ENCODE data around the gene GINS3. TPM values are rescaled to one million over a fixed set of nuclear protein-coding genes. Genes with fewer than 3 reads are reported as not detected.

GINS3 gene
- total RNA-seq, 1 experiment from 2014 or later = 16.4 TPM

DNA sequence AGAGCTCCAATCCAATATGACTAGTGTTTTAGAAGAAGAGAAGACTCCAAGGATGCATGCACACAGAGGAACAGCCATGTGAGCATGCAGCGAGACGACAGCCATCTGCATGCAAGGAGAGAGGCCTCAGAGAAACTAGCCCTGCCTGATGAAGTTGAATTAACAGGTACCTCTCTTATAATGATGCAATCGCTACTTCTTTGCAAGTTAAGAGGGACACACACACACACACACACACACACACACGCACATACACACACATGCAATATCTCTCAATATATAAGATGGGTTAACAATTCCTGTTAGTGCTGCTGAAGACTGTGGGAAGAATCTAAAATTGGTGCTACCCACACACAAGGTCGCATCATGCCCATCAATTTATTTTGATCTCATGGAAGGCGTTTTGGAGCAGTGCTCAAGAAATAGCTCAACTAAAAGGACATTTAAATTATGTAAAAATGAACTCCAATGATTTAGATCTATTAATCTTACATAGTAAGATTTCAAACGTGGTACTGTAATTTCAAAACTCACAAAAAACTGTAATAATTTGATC lies 7.0 kb upstream of the GINS3 start:
- Histone ChIP-seq H3K27me3 (ENCODE audit: insufficient read depth, low read length) (0 out of 2 replicates have a peak, but pooled peaks cover 2% of the 10 kb centered on the region), H2BK5ac (ENCODE audit: insufficient read length, low read length) (no peak overlapping the region), H3K4me2 (ENCODE audit: insufficient read depth, insufficient read length, low read length) (no peak overlapping the region), H3K79me2 (ENCODE audit: insufficient read depth, low read length) (no peaks in the 10 kb centered on the region), H3K9me3 (ENCODE audit: control insufficient read depth, low read depth, low read length) (no peaks in the 10 kb centered on the region), H3K79me1 (ENCODE audit: insufficient read depth, low read depth, low read length, poor library complexity, severe bottlenecking) (no peaks in the 10 kb centered on the region), H3K14ac (ENCODE audit: insufficient read depth, low read length) (no peak overlapping the region), H4K20me1 (ENCODE audit: control insufficient read depth, insufficient read depth, insufficient read length) (no peaks in the 10 kb centered on the region), H3K4me1 (ENCODE audit: insufficient read depth, low read length) (no peaks in the 10 kb centered on the region), H3K56ac (ENCODE audit: insufficient read length, low read depth, low read length) (no peak overlapping the region), H4K91ac (ENCODE audit: insufficient read length, low read depth, low read length) (no peak overlapping the region), H3K9ac (ENCODE audit: extremely low read depth, insufficient read length, low read length) (no peak overlapping the region), H3K23me2 (ENCODE audit: insufficient read length, low read depth, low read length, poor library complexity, severe bottlenecking) (no peaks in the 10 kb centered on the region), H3K18ac (ENCODE audit: insufficient read length, low read depth, low read length) (no peak overlapping the region), H2BK20ac (ENCODE audit: low read depth, low read length, poor library complexity, severe bottlenecking) (no peak overlapping the region), H3T11ph (ENCODE audit: low read length) (no peak overlapping the region), H2BK15ac (ENCODE audit: low read depth, low read length) (no peak overlapping the region), H3K4ac (ENCODE audit: low read depth, low read length) (no peak overlapping the region), H4K5ac (ENCODE audit: insufficient read length, low read depth, low read length) (no peak overlapping the region), H2BK12ac (ENCODE audit: insufficient read length, low read depth, low read length) (no peak overlapping the region), H2BK120ac (ENCODE audit: low read depth, low read length, poor library complexity, severe bottlenecking) (no peak overlapping the region), H4K8ac (replicated peaks; ENCODE audit: insufficient read length, low read depth, low read length) (no peak overlapping the region), H3K27ac (ENCODE audit: insufficient read length, low read depth, low read length) (no peak overlapping the region), H3K23ac (ENCODE audit: insufficient read length, low read depth, low read length) (no peak overlapping the region), H2AK5ac (ENCODE audit: insufficient read length, low read length) (no peak overlapping the region), H2AFZ (ENCODE audit: low read length) (no peak overlapping the region)
- no peak overlapping the region for H3K27ac Mint-ChIP-seq
- no peak for TF ChIP-seq CTCF (conservative IDR thresholded peaks at IDR 0.05)
- H3K4me3 Mint-ChIP-seq = no peak overlapping the region
- peaks cover 43% of the 10 kb centered on the region for H3K27me3 Mint-ChIP-seq (ENCODE audit: low read depth)
- H3K4me1 Mint-ChIP-seq = no peaks in the 10 kb centered on the region
- DNase-seq = no peak
- no peaks in the 10 kb centered on the region for H3K9me3 Mint-ChIP-seq
- no CpG with 5 or more reads among the region's 7 CpGs for WGBS (ENCODE audit: extremely low coverage, insufficient read length, low lambda C conversion rate)
- H3K36me3 Mint-ChIP-seq (ENCODE audit: insufficient read depth in 1 of 3, low read depth in 3 of 3) = no peaks in the 10 kb centered on the region; a peak in 1 of 7 replicates
